HUDEP-2 (cell line): ENCODE results near the gene FARSB.

Source experiments
- DNase-seq, 76 experiments: peaks; one replicate each; lab custom pipeline; 2025; ENCODE audit not compliant: unreplicated experiment in 76 of 76; lab: John Stamatoyannopoulos, UW

FARSB gene

GRCh38 chr2:222668494-222669154, 12.7 kb upstream of the FARSB start:
- no peak for DNase-seq

- DNase-seq, result no peak
Observed at GRCh38 chr2:222663479-222663878, 7.6 kb upstream of the FARSB start.

DNA sequence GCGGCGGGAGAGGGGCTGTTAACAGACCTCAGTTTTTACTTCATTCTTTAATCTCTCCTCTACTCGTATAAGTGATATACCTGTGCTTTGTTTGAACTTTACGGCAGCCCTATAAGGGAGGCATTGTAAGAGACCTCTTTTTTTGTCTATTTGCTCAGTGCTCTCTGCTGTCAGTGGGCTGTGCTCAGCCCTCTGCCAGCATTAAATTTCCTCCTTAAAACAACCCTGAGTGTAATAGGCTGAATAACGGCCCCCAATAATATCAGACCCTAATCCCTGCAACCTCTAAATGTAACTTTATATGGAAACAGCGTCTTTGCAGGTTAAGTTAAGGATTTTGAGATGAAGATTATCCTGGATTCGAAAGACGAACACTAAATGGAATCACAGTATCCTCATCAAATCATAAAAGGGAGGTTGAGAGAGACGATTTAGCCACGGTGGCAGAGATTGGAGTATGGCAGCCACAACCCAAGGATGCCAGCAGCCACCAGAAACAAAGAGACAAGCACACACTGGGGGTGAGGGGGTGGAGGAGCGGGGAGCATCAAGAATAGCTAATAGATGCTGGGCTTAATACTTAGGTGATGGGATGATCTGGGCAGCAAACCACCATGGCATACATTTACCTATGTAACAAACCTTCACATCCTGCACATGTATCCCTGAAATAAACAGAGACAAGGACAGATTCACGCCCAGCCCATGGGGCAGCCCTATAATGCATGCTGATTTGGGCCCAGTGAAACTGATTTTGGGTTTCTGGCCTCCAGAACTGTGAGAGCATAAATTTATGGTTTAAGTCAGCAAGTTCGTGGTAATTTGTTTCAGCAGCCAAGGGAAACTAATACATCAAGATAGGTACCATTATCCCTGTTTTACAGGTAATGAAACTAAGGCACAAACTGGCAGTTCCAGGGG, 894 bp upstream of the FARSB start:
- DNase-seq, result no peak

DNA sequence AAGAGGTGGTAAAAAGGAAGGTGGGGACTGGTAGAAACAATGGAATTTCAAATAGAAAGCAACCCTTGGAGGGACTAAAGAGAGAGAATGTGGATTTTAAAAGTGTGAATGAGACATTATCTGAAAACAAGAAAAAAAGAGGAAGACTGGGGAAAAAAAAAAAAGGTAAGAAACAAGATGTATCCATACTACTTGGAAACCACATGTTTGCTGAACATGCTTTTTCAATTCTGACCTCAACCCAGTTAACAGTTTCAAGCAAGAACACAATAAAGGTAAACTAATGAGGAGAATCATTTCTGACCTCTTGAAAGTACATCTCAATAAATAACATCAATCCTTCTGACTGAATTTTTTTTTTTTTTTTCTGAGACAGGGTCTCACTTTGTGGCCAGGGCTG, 2.6 kb downstream of the FARSB start:
- no peak for DNase-seq

DNA sequence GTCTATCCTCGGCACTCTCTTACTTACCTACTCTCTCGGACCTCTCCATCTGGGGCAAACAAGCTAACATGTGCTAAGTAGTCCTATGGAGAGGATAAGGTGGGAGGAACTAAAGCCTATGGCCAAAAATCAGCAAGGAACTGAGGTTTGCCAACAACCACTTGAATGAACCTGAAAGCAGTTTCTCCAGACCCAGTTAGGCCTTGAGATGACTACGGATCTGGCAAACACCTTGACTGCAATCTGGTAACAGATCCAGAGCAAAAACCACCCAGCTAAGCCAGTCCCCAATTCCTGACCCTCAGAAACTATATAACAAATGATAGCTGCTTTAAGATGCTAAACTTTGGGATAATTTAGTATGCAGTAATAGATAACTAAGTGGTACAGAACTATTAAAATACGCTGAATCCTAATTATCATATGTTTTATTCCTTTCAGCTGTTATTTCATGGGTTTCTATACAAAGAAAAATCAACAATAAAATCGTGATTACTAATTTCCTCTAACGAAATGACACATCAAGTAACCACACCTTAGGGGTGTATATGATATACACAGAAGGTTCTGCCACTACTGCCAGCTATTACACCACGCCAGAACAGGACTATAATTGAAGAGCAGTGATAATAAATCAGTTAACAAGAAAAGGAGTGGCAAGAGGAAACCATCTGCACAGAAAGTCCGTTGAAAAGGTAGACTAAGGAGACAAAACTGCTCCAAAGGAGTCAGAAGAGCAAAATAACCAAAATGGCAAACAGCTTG, 3.2 kb downstream of the FARSB start:
- DNase-seq, result peak in 2 of 76 experiments; percentile 9 to 19

DNA sequence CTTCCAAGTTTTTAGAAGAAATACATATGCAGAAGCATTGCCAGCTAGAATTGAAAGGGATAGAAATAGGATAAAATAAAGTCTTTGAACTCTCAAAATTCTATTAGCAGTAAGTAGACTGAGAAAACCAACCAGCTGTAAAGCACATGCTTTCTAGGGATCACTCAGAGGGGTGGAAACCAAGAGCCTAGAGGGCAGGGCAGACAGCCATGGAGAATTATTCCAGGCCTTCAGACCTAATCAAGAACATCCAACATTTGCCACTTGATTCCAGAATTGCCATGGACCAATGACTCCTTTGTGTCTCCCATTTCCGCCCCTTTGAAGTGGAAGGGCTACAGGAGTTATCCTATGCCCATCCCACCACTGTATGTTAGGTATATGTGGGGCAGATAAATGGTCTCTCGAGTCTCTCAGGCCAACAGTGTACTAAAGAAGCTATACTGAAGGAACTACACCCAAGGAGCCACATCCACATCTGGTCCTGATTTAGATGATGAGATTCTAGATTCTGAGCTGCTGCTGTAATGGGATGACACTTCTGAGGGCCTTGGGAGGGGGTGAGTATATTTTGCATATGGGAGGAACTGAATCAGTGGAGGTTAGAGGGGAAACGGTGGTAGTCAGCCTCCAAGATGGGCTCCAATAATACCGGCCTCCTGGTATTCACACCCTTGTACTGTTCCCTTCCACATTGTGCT, 4.0 kb downstream of the FARSB start:
- no peak for DNase-seq

DNA sequence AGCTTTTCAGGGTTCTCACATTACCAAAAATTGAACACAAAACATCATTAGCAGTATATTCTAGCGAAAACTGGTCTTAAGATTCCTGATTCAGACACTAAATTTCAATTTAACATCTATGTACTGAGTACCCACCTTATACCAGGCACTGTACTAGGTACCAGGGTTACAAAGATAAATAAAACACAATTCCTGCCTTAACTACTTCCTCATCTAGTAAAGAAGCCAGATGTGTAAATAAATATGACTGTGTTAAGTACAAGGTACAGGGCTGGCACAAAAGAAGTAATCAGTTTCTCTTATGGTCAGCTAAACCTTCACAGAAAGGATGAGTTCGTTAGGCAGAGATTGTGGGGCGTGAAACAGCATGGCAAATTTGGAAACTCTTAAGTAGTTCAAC, 6.1 kb downstream of the FARSB start:
- no peak for DNase-seq

DNA sequence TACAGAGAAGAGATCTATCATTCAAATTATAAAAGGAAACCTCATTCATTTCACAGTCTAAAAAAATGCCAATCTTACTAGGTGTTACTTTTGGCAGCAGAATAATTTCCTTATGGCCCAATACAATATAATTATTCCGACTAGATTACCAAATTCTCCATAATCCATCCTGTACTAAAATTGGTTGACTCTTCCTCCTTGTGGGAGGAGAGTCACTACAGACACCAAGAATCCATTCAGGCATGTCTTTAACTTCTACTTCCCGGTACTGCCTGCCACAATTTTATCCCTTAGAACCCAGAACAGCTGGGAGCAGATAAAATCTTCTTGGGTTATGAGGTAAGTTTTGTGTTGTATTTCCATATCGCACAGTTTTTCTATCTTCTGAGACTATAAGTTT, 9.9 kb downstream of the FARSB start:
- no peak for DNase-seq

DNA sequence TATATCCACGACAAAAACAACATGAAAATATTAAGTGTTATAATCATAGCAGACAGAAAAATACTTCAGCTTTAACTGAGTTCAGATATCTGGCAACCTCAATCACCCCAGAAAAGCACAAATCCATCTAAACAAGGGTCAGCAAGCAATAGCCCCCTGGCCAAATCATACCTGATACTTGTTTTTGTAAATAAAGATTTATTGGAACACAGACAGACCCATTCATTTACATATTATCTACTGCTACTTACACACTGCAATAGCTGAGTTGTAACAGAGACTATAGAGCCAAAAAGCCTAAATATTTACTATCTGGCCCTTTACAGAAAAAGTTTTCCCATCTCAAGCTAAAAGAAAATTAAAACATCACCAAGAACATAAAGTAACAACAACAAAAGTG, 12.8 kb downstream of the FARSB start:
- DNase-seq, result no peak

DNA sequence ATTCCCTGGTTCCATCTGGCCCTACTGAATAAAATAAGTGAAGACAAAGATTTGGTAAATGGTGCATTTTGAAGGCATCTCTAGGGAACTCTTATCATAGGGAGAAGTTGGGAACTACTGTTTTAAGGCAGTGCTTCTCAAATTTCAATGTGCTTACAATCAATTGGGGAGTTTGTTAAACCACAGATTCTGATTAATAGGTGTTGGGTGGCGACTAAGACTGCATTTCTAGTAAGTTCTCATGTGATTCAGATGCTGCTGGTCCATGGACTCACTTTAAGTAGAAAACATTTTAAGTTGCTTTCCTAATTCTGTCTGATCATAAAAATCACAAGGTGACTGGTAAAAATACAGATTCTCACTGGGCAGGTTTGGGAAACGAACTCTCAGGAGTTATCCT, 14.6 kb downstream of the FARSB start:
- no peak for DNase-seq

DNA sequence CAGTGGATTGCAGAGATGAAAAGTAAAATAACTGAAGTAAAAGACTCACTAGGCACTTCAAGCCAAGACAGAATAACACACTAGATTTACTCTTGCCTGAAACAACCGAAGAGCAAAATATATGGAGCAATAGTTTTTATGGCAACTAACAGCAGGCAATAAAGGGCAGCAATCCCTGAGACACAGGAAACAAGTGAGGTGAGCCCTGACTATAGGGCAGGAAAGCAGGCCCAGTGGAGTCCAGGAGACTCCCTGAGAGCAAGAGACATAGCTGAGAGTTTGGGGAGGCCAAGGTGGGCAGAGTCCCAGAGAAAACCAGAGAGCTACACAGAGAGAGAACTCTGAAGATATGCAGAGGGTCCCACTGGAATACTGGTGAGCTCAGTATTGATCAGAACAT, 18.8 kb downstream of the FARSB start:
- no peak for DNase-seq

DNA sequence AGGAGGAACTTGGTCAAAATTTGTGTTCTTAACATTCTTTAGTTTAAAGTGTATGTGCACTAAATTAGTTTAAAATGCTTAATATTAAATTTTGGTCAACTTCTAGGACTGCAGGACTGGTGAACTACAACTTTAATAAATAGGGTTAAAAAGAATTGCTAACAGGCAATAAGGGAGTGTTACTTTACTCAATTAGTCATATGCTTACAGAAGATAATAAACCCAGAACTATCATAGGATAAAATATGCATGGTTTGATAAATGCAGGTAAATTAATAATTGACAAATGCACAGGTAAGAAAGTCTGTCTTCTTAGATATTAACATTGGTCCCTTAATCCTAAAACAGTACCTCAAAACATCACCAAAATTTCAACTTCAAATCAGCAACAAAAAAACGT, 20.6 kb downstream of the FARSB start:
- DNase-seq, result no peak

DNA sequence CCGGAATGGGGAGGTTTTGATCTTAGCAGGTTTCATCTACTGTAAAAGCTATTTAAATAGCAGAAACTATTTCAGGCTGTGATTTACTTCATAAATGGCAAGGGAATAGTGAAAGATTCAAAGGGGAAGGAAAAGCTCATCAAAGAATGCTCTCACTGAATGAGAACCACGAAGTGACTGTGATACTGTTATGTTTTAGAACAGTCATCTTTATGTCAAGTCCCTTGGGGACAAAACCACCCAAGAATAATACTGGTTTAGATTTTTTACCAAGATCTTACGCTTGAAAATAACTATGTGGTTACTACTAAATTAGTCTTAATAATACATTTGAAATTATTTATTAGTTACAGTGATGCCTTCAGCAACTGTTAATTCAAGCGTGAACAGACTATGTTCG, 28.1 kb downstream of the FARSB start:
- no peak for DNase-seq

- no peak for DNase-seq
Observed at GRCh38 chr2:222623756-222624309, 32.1 kb downstream of the FARSB start.

DNA sequence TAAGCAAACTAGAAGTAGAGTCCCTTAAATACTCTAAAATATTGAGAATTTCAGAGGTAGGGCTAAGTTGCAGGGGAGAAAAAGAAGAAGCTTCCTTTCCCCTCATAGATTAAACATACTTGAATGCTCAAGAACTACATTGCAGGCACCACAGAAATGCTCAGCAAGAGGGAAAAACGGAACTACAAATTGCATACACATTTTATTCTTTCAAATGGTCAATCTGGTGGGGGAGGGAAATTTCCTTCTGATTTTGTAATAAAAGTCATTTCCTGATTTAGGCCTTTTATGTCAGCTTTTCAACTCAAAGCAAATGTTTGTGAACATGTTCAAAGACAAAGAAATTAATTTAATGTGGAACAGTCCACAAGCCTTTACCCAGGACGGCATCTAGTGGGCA, 33.0 kb downstream of the FARSB start:
- no peak for DNase-seq

DNA sequence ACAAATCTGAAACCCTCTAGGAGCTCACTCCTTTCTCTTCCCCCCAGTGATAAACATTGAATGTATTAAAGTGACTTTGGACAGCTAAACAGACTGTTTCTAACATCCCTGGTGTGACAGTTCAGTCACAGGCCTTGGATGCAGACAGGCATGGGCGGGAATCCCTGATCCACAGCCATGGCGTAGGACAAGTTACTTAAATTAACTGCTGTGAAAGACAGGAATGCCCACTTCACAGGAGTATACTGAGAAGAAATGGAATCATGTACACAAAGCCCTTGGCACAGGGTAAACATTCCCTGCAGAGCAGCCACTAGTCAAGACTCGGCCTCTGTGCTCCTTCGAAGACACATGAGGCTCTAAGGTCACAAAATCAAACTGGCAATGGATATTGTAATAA, 34.0 kb downstream of the FARSB start:
- DNase-seq, result no peak

DNA sequence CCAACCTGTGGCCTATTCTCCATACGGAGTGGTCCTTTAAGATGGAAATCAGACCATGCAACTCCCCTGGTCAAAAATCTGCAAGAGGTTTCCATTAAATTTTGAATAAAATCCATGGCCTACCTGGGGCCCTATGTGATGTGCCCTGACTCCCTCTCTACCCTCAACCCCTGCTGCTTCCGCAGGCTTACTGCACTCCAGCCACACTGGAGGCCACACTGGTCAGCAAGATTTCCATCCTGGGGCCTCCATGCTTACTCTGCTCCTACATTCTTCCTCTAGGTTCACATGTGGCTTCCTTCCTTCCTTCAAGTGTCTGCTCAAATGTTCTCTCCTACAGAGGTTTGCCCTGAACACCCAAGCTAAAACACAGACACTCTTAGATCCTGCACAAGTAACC, 40.6 kb downstream of the FARSB start:
- no peak for DNase-seq

GRCh38 chr2:222613715-222614331, 42.1 kb downstream of the FARSB start:
- peak in 19 of 76 experiments; percentile 7 to 35 (median 18) for DNase-seq

DNA sequence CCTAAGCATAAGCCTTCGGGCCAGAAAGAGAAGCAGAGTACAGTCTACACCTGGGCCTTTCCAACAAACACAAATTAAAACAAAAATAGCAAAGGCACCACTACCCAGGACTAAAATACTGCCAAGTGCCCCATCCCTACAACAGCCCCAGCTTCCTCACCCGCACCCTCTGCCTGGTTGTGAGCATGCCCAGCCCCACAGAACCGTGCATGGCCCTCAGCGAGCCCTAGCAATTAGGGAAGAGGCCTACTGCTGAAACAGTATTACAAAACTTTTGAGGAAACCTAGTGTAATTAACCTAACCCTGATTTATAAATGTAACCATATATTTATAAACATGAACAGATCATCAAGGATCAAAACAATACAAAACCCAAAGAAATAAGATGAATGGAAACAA, 44.2 kb downstream of the FARSB start:
- no peak for DNase-seq

- DNase-seq, result peak in 3 of 76 experiments; percentile 2 to 5 (median 4)
Observed at GRCh38 chr2:222610746-222611145, 45.1 kb downstream of the FARSB start.
